ENCODE data around the gene GNB1L. TPM values are rescaled to one million over a fixed set of nuclear protein-coding genes. Genes with fewer than 3 reads are reported as not detected.

GNB1L gene
- total RNA-seq, 1 experiment from 2014 or later = 27.0 TPM

DNA sequence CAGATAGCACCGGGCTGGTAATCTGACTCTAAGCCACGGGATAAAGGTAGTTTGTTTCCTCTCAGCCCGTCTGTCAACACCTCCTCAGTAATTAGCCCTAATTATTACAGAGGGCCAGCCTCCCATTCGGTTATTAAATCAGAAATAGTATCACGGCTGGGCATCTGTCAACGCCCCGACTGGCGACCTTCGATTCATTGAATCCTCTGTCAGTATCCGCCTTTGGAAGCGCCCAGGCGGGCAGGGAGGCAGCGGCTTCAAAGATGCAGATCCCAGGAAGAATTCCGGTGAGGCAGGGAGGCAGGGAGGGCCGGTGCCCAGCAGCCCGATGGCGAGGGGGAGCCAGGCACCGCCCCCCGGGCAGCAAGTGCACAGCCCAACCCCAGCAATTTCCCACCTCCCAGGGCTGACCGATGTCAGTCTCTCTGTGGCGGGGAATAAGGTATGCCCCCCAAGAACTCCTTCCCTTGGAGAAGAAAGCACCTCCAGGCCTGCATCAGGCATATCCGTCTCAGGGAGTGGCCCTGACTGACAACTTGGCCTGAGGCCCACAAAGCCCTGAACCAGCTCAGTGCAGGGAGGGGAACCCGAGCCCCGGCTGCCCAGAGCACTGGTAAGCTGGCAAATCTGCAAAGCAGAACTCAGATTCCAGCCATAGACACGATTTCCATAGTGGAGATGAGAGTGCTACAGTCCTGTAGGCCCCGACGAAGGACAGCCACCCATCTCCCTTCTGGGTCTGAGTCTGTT, 11.4 kb downstream of the GNB1L start:
- Histone ChIP-seq H3K9me2 (replicated peaks; ENCODE audit: low read length) (no peaks in the 10 kb centered on the region), H4K20me1 (ENCODE audit: low read length) (no peaks in the 10 kb centered on the region), H3K9me3 (ENCODE audit: low read length) (no peaks in the 10 kb centered on the region), H3K79me2 (ENCODE audit: low read length) (peaks cover 15% of the 10 kb centered on the region), H3K4me3 (ENCODE audit: low read length) (no peak overlapping the region), H3K36me3 (ENCODE audit: low read depth, low read length) (no peaks in the 10 kb centered on the region), H3K27me3 (ENCODE audit: low read length) (no peaks in the 10 kb centered on the region), H3K4me1 (ENCODE audit: insufficient read depth, low read length) (peaks cover 4% of the 10 kb centered on the region), H2AFZ (ENCODE audit: low read length) (no peak overlapping the region), H3K27ac (ENCODE audit: low read length) (no peak overlapping the region), H3K4me2 (ENCODE audit: low read length) (no peak overlapping the region), H3K9ac (ENCODE audit: low read length) (no peak overlapping the region), H3F3A (ENCODE audit: low read length, unreplicated experiment) (no peaks in the 10 kb centered on the region)
- BruUV-seq (replicated peaks) = no TSS peak
- DNase-seq (no peak), ATAC-seq (peak; percentile 33; the same call in 1 of the 2 replicates)
- intact Hi-C loops (cut with micrococcal nuclease) = no loop called here
- TF ChIP-seq EZH2 (IDR thresholded peaks at IDR 0.05; ENCODE audit: low read length, unreplicated experiment) = no peak
- TF ChIP-seq CTCF (conservative IDR thresholded peaks at IDR 0.05; ENCODE audit: low read depth, low read length) = no peak
- TF ChIP-seq EZH2phosphoT487 (IDR thresholded peaks at IDR 0.05; ENCODE audit: borderline replicate concordance, low read length) = no peak
- POLR2A ChIA-PET (ENCODE audit: unreplicated experiment) = no interaction called here
- CTCF ChIA-PET = no interaction called here

DNA sequence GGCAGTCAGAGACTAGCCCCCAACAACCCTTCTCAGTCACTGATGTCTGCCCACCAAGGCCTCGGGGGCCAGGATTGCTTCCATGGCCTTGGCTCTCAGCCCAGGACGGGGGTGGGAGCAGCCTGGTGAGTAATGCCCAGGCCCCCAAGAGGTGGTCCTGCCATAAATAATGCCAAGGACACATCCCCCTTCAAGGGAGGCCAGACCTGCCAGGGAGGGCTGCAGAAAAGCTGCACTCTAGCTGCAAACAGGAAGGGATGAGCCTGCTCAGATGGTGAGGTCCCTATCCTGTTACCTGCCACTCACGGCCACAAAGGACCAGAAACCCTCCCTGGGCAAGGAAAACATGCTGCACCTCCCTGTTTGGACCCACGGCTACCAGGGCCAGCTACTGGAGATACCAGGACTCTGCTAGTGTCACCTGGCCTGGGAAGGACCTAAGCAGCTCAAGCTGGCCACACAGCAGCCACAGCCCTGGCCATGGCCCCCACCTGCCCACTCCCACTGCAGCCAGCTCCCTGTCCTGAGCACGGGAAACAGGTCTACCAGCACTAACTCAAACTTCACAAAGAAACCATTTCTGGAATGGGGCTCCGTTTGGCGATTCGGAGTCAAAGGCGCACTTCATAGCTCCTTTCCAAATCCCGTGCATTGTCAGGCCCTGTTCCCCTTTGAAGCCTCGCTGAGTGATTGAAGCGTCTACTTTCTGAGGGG, 12.1 kb downstream of the GNB1L start:
- peaks cover 8% of the 10 kb centered on the region for H3K79me2 ChIP-seq (ENCODE audit: low read length)
- H3K27ac ChIP-seq (ENCODE audit: low read length) = no peak overlapping the region
- intact Hi-C loops (cut with micrococcal nuclease) = no loop called here
- no peak overlapping the region for H3K4me3 ChIP-seq (ENCODE audit: low read length)
- H3K27me3 ChIP-seq (ENCODE audit: low read length) = no peaks in the 10 kb centered on the region
- POLR2A ChIA-PET (ENCODE audit: unreplicated experiment) = no interaction called here
- H3K9me3 ChIP-seq (ENCODE audit: low read length) = no peaks in the 10 kb centered on the region
- no peaks in the 10 kb centered on the region for H4K20me1 ChIP-seq (ENCODE audit: low read length)
- TF ChIP-seq EZH2phosphoT487 (IDR thresholded peaks at IDR 0.05; ENCODE audit: borderline replicate concordance, low read length) = no peak
- TF ChIP-seq CTCF (conservative IDR thresholded peaks at IDR 0.05; ENCODE audit: low read depth, low read length) = no peak
- H3F3A ChIP-seq (ENCODE audit: low read length, unreplicated experiment) = no peaks in the 10 kb centered on the region
- H3K4me2 ChIP-seq (ENCODE audit: low read length) = no peak overlapping the region
- no peak overlapping the region for H3K9ac ChIP-seq (ENCODE audit: low read length)
- H3K4me1 ChIP-seq (ENCODE audit: insufficient read depth, low read length) = no peaks in the 10 kb centered on the region; the same call in 1 of the 2 replicates
- no peaks in the 10 kb centered on the region for H3K9me2 ChIP-seq (replicated peaks; ENCODE audit: low read length)
- no TSS peak for BruUV-seq (replicated peaks)
- ATAC-seq = no peak
- no peaks in the 10 kb centered on the region for H3K36me3 ChIP-seq (ENCODE audit: low read depth, low read length)
- DNase-seq = no peak
- no peak overlapping the region for H2AFZ ChIP-seq (ENCODE audit: low read length)
- CTCF ChIA-PET = no interaction called here
